ENCODE results near the gene NUDT9.

- TF ChIP-seq CTCF (IDR thresholded peaks at IDR 0.05) (no peak), POLR2A (IDR thresholded peaks at IDR 0.05) (no peak)
These were observed 54.6 kb downstream of the NUDT9 start for GRCh38 chr4:87476934-87477333.
